BLaER1 treated with 17β-estradiol and CSF1 and Interleukin-3, amounts not matched to agents 10 nM and 100 nM (cell line): ENCODE data around the gene DPP10.

Experiments used
- H3K27ac ChIP-seq, 11 experiments: shearing (Covaris generic); formaldehyde crosslinking; 2 replicates each; pipeline ENCODE4 v1.8.1; 2022
- H3K27me3 ChIP-seq, 11 experiments: shearing (Covaris generic); formaldehyde crosslinking; 2 replicates each; pipeline ENCODE4 v1.8.1; 2022
- H3K36me3 ChIP-seq, 11 experiments: shearing (Covaris generic); formaldehyde crosslinking; 2 replicates each; pipeline ENCODE4 v1.8.1; 2022
- H3K4me1 ChIP-seq, 10 experiments: shearing (Covaris generic); formaldehyde crosslinking; 2 replicates each; pipeline ENCODE4 v1.8.1; 2022
- H3K4me2 ChIP-seq, 11 experiments: shearing (Covaris generic); formaldehyde crosslinking; 2 replicates each; pipeline ENCODE4 v1.8.1; 2022
- H3K4me3 ChIP-seq, 10 experiments: shearing (Covaris generic); formaldehyde crosslinking; 2 replicates each; pipeline ENCODE4 v1.8.1; 2022
- H3K9ac ChIP-seq, 11 experiments: shearing (Covaris generic); formaldehyde crosslinking; 2 replicates each; pipeline ENCODE4 v1.8.1; 2022
- H3K9me3 ChIP-seq, 11 experiments: shearing (Covaris generic); formaldehyde crosslinking; replicated peaks in 1 of 11; 2 replicates each; pipeline ENCODE4 v1.8.1; 2022
- H4K20me1 ChIP-seq, 11 experiments: shearing (Covaris generic); formaldehyde crosslinking; 2 replicates each; pipeline ENCODE4 v1.8.1; 2022
- Cebpa-rat ChIP-seq, 11 experiments: shearing (Covaris generic); IDR thresholded peaks; 2 replicates each; pipeline ENCODE4 v1.8.1; 2022

Gene DPP10

DNA sequence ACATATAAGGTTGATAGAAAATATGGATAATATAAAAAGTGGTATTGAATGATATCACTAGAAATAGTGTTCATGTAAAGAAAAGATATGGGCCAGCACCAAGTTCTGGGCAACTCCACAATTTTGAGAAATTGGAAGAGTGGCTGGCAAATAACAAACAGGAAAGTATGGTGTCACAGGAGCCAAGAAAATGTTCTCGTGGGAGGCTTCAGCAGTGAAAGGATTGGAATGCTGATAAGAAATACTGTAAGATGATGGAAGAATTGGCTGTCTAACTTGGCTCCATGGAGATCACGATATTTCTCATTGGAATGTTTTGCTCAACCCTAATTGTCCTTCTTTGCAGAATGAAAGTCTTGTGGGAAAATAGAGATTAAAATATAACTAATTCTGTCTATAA lies 856.8 kb downstream of the DPP10 start:
- no peak overlapping the region for H3K27ac ChIP-seq
- no peaks in the 10 kb centered on the region for H3K27me3 ChIP-seq
- no peaks in the 10 kb centered on the region for H3K36me3 ChIP-seq
- H3K9me3 ChIP-seq, result peaks cover 0 to 4% (median 0%) of the 10 kb centered on the region in 11 experiments; a peak in 1 of 22 replicates
- no peak for TF ChIP-seq Cebpa-rat (IDR thresholded peaks at IDR 0.05)
- H3K4me2 ChIP-seq, result no peak overlapping the region
- no peaks in the 10 kb centered on the region for H4K20me1 ChIP-seq
- no peak overlapping the region for H3K4me3 ChIP-seq
- H3K4me1 ChIP-seq, result no peaks in the 10 kb centered on the region
- no peak overlapping the region for H3K9ac ChIP-seq

DNA sequence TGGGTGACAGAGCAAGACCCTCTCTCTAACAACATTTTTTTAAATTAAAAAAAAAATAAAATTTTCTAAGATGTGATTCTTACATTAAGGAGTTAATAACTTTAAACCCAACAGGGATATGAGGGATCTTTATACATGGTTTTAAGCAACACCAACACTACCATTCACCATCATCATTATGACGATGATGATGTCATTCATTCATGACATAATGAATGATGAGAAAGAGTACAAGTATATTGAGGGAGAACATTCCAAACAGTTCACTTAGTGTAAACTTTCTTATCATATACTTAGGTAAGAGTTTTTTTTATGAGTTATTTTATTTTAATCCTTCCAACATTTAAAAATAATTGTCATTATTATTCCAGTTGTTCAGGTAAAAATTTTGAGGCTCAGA lies 863.3 kb downstream of the DPP10 start:
- Histone ChIP-seq H3K4me2 (no peak overlapping the region), H3K9me3 (peaks cover 0 to 4% (median 0%) of the 10 kb centered on the region in 11 experiments; a peak in 1 of 22 replicates), H3K27ac (no peak overlapping the region), H3K27me3 (no peaks in the 10 kb centered on the region), H3K4me1 (no peaks in the 10 kb centered on the region), H3K36me3 (no peaks in the 10 kb centered on the region), H3K9ac (no peak overlapping the region), H3K4me3 (no peak overlapping the region), H4K20me1 (no peaks in the 10 kb centered on the region)
- no peak for TF ChIP-seq Cebpa-rat (IDR thresholded peaks at IDR 0.05)

DNA sequence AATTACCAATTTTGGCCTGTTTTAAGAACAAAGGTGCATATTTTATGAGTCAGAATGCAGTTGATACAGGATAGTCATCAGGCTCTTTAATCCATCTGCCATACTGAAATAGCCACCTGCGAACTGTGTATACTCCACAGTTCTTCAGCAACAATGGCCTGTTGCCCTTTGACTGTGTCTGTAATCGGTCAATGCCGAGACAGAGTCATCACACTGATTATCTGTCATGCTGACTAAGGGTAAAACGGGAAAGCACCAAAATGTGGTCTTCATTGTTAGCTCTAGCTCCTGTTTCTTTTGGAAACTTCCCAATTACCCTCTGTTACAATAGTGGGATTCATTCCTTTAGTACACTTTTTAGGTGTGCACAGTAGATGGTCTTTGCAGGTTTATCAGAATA lies 871.7 kb downstream of the DPP10 start:
- Histone ChIP-seq H3K4me1 (no peaks in the 10 kb centered on the region), H3K36me3 (no peaks in the 10 kb centered on the region), H3K9ac (no peak overlapping the region), H3K4me3 (no peak overlapping the region), H3K27ac (no peak overlapping the region), H4K20me1 (no peaks in the 10 kb centered on the region), H3K27me3 (no peaks in the 10 kb centered on the region), H3K9me3 (no peaks in the 10 kb centered on the region), H3K4me2 (no peak overlapping the region)
- no peak for TF ChIP-seq Cebpa-rat (IDR thresholded peaks at IDR 0.05)

DNA sequence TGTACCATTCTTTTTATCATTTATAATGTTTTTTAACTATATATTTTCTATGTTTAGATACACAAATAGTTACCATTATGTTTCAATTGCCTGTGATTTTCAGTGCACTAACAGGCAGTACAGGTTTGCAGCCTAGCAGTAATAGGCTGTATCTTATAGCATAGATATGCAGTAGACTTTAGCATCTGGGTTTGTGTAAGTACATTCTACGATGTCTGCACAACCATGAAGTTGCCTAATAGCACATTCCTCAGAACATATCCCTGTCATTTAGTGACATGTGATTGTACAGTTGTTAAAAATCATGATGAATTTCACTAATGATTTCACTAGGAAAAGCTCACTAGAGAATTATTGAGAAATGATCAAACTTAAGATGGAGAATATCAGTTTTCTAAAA lies 884.6 kb downstream of the DPP10 start:
- H3K27me3 ChIP-seq, result no peaks in the 10 kb centered on the region
- no peak overlapping the region for H3K9ac ChIP-seq
- H4K20me1 ChIP-seq, result no peaks in the 10 kb centered on the region
- H3K4me2 ChIP-seq, result no peak overlapping the region
- H3K9me3 ChIP-seq, result no peaks in the 10 kb centered on the region
- H3K4me3 ChIP-seq, result no peak overlapping the region
- TF ChIP-seq Cebpa-rat (IDR thresholded peaks at IDR 0.05), result no peak
- H3K27ac ChIP-seq, result no peak overlapping the region
- no peaks in the 10 kb centered on the region for H3K36me3 ChIP-seq
- no peaks in the 10 kb centered on the region for H3K4me1 ChIP-seq

DNA sequence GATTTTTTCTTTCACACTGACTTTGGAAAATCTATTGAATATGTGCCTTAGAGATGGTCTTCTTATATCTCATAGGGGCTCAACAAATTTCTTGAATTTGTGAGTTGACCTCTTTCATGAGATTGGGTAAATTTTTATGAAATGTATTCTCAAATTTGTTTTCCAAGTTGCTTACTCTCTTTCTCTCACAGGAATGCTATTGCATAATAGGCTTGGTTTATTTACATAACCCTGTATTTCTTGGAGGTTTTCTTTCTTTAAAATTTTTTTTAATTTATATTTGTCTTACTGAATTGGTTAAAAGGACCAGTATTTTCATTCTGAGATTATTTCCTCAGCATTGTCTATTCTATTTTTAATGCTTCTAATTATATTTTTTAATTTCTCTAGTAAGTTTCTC lies 917.1 kb downstream of the DPP10 start:
- peaks cover 20 to 42% (median 33%) of the 10 kb centered on the region in 11 experiments for H3K9me3 ChIP-seq
- no peak for TF ChIP-seq Cebpa-rat (IDR thresholded peaks at IDR 0.05)
- H3K36me3 ChIP-seq, result no peaks in the 10 kb centered on the region
- no peak overlapping the region for H3K4me3 ChIP-seq
- H3K4me1 ChIP-seq, result no peaks in the 10 kb centered on the region
- no peaks in the 10 kb centered on the region for H4K20me1 ChIP-seq
- no peaks in the 10 kb centered on the region for H3K27me3 ChIP-seq
- H3K27ac ChIP-seq, result no peak overlapping the region
- no peak overlapping the region for H3K4me2 ChIP-seq
- H3K9ac ChIP-seq, result no peak overlapping the region

DNA sequence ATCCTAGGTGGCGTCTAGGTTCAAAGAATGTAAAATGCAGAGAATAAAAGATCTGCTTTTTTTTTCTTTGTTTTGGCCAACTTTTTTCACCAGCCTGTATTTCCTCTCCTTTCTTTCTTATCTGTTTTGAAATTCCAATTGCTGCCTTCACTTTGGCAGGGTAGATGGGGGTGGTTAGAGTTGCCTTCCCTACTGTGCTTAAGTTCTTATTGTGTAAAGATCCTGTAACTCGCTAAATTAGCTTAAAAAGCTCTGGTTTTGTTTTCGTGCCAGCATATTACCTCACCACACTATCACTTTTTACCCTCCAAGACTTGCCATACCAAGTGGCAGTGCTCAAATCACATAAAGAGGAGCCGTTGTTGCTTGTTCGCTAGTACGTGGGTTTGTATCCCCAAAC lies 921.7 kb downstream of the DPP10 start:
- peaks cover 0 to 5% (median 0%) of the 10 kb centered on the region in 11 experiments; a peak in 2 of 22 replicates for H3K9me3 ChIP-seq
- H3K4me3 ChIP-seq, result no peak overlapping the region
- H3K27me3 ChIP-seq, result no peaks in the 10 kb centered on the region
- H3K27ac ChIP-seq, result no peak overlapping the region
- H3K4me2 ChIP-seq, result no peak overlapping the region
- TF ChIP-seq Cebpa-rat (IDR thresholded peaks at IDR 0.05), result no peak
- no peaks in the 10 kb centered on the region for H3K4me1 ChIP-seq
- no peak overlapping the region for H3K9ac ChIP-seq
- no peaks in the 10 kb centered on the region for H3K36me3 ChIP-seq
- no peaks in the 10 kb centered on the region for H4K20me1 ChIP-seq

DNA sequence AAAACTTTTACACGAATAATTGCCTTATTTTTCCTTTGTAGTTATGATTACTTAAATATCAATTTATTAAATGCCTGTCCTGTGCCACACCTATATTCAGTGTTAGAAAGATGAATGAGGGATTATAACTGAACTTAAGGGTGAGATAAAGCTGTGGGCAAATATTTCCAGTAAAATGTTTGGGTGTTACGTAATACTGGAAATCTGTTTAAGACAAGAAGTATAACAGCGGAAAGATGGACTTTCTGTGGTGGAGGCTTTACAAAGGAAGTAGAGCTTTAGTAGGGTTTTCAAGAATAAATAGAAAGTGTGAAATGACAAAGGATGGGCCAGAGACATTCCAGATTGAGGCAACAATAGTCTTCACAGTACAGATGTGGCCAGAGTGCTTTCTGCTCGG lies 927.0 kb downstream of the DPP10 start:
- Histone ChIP-seq H3K9me3 (peaks cover 13 to 22% (median 20%) of the 10 kb centered on the region in 11 experiments), H3K4me2 (no peak overlapping the region), H4K20me1 (no peaks in the 10 kb centered on the region), H3K4me3 (no peak overlapping the region), H3K36me3 (no peaks in the 10 kb centered on the region; a peak in 1 of 22 replicates), H3K4me1 (no peaks in the 10 kb centered on the region), H3K27ac (no peak overlapping the region), H3K27me3 (no peaks in the 10 kb centered on the region), H3K9ac (no peak overlapping the region)
- peak in 4 of 11 experiments; percentile 9 to 59 (median 38); a peak in 3 of 22 replicates for TF ChIP-seq Cebpa-rat (IDR thresholded peaks at IDR 0.05)

DNA sequence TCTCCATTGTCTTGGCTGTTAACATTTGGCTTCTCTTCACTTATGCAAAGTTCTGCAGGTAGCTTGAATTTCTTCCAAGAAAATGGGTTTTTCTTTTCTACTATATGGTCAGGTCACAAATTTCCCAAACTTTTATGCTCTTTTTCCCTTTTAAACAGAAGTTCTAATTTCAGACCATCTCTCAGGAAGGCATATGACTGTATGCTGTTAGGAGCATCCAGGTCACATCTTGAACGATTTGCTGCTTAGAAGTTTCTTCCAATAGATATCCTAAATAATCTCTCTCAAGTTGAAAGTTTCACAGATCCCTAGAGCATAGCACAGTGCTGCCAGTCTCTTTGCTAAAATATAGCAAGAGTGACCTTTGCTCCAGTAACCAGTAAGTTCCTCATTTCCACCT lies 932.5 kb downstream of the DPP10 start:
- Histone ChIP-seq H3K4me2 (no peak overlapping the region), H3K9me3 (peaks cover 30 to 40% (median 37%) of the 10 kb centered on the region in 11 experiments), H3K4me3 (no peak overlapping the region), H4K20me1 (no peaks in the 10 kb centered on the region), H3K27ac (no peak overlapping the region), H3K4me1 (no peaks in the 10 kb centered on the region), H3K9ac (no peak overlapping the region), H3K36me3 (no peaks in the 10 kb centered on the region; a peak in 1 of 22 replicates), H3K27me3 (no peaks in the 10 kb centered on the region)
- no peak for TF ChIP-seq Cebpa-rat (IDR thresholded peaks at IDR 0.05)

DNA sequence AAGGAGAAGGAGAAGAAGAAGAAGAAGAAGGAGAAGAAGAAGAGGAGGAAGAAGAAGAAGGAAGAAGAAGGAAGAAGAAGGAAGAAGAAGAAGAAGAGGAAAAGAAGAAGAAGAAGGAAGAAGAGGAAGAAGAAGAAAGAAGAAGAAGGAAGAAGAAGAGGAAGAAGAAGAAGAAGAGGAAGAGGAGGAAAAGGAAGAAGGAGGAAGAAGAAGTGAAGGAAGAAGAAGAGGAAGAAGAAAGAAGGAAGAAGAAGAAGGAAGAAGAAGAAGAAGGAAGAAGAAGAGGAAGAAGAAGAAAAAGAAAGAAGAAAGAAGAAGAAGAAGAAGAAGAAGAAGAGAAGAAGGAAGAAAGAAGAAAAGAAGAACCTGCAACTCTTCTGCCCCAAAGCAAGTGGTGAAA lies 942.0 kb downstream of the DPP10 start:
- H3K27me3 ChIP-seq, result no peaks in the 10 kb centered on the region
- H3K4me1 ChIP-seq, result no peaks in the 10 kb centered on the region
- H3K36me3 ChIP-seq, result no peaks in the 10 kb centered on the region
- no peak overlapping the region for H3K27ac ChIP-seq
- H4K20me1 ChIP-seq, result no peaks in the 10 kb centered on the region
- no peak for TF ChIP-seq Cebpa-rat (IDR thresholded peaks at IDR 0.05)
- H3K4me3 ChIP-seq, result no peak overlapping the region
- H3K9me3 ChIP-seq, result peaks cover 8 to 31% (median 13%) of the 10 kb centered on the region in 11 experiments; a peak in 20 of 22 replicates
- H3K4me2 ChIP-seq, result no peak overlapping the region
- H3K9ac ChIP-seq, result no peak overlapping the region

DNA sequence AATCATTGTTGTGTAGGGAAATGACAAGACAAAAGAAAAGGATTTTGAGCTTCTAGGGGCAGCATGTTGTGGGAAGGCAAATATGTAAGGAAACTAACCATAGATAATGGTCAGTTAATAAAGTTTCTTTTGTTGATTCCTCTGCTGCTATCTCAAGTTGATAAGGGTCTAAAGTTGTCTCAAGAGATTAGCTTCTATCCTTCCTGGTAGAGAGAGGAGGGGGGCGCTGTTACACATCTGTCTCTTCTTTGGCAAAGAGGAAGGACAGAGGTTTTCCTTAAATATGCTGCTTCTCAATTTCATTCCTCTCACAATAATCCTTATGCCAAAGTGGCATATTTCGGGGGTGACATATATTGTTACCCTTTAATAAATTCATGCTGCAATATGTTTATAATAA lies 944.0 kb downstream of the DPP10 start:
- no peak overlapping the region for H3K9ac ChIP-seq
- H3K4me2 ChIP-seq, result no peak overlapping the region
- no peaks in the 10 kb centered on the region for H3K27me3 ChIP-seq
- H3K4me3 ChIP-seq, result no peak overlapping the region
- TF ChIP-seq Cebpa-rat (IDR thresholded peaks at IDR 0.05), result no peak
- H3K27ac ChIP-seq, result no peak overlapping the region
- H4K20me1 ChIP-seq, result no peaks in the 10 kb centered on the region
- no peaks in the 10 kb centered on the region for H3K4me1 ChIP-seq
- no peaks in the 10 kb centered on the region for H3K36me3 ChIP-seq
- H3K9me3 ChIP-seq, result peaks cover 8 to 31% (median 13%) of the 10 kb centered on the region in 11 experiments; a peak in 20 of 22 replicates
